Esophagus muscularis mucosa (tissue), 4 donors: ENCODE results near the gene CNGA2.

Experiments used
- CTCF ChIP-seq, 3 experiments: fragments of 200-600 bp in 2 of 3; fragments of 450-650 bp in 1 of 3; sonication (generic) in 2 of 3; IDR thresholded peaks; one replicate each; pipeline ENCODE4 v1.5.1; 2017 to 2019; ENCODE audit warnings: antibody characterized with exemption in 3 of 3, mild to moderate bottlenecking in 2 of 3, moderate library complexity in 1 of 3
- EP300 ChIP-seq: sonication (generic); formaldehyde crosslinking; IDR thresholded peaks from one replicate; pipeline ENCODE4 v1.6.1; 2017; ENCODE audit warnings: antibody characterized with exemption
- POLR2AphosphoS5 ChIP-seq, 2 donors: sonication (generic); formaldehyde crosslinking; IDR thresholded peaks; one replicate each; pipeline ENCODE4 v1.6.1; 2017; ENCODE audit warnings: antibody characterized with exemption in 2 of 2

DNA sequence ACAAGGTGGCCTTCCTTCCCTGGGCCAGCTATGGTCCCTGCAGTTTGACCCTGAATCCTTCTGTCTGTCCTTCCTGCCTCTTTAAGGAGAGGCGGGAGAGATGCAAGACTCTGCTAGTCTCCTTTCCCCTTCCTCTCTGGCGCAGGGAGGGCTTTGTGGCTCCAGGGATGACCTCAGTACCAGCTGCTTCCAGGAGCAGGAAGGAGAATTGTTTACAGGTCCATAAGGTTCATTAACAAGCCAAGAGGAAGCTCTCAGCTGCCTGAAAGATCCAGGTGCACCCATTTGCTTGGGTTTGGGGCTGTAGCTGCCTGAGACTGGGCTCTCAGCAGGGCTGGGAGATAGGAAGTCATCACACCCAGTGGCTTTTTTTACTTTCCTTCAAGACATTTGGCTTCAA is 22.8 kb upstream of the CNGA2 start:
- TF ChIP-seq CTCF (IDR thresholded peaks at IDR 0.05): no peak
- TF ChIP-seq POLR2AphosphoS5 (IDR thresholded peaks at IDR 0.05): peak in 1 of 2 donors; percentile 11
- no peak for TF ChIP-seq EP300
